Endothelial cell (in vitro differentiated cells): ENCODE results near the gene TSPAN31. TPM values are rescaled to one million over a fixed set of nuclear protein-coding genes. Genes with fewer than 3 reads are reported as not detected.

Experiments used
- DNase-seq: peaks from one replicate; pipeline ENCODE4 v3.0.0; 2021; ENCODE audit warnings: low spot score
- H3K27ac Mint-ChIP-seq: one replicate; pipeline ENCODE4 v1.8.0; 2021; ENCODE audit warnings: mixed read lengths, inconsistent platforms; ENCODE audit not compliant: unreplicated experiment
- H3K27me3 Mint-ChIP-seq: one replicate; pipeline ENCODE4 v1.8.0; 2021; ENCODE audit warnings: mild to moderate bottlenecking, moderate library complexity, mixed read lengths, inconsistent platforms; ENCODE audit not compliant: unreplicated experiment
- H3K36me3 Mint-ChIP-seq: one replicate; pipeline ENCODE4 v1.8.0; 2021; ENCODE audit warnings: mild to moderate bottlenecking, low read depth, mixed read lengths, inconsistent platforms; ENCODE audit not compliant: unreplicated experiment
- H3K4me1 Mint-ChIP-seq: one replicate; pipeline ENCODE4 v1.8.0; 2021; ENCODE audit warnings: mild to moderate bottlenecking, mixed read lengths, inconsistent platforms; ENCODE audit not compliant: unreplicated experiment
- H3K4me3 Mint-ChIP-seq: one replicate; pipeline ENCODE4 v1.8.0; 2021; ENCODE audit warnings: mild to moderate bottlenecking, mixed read lengths, inconsistent platforms; ENCODE audit not compliant: unreplicated experiment
- H3K9me3 Mint-ChIP-seq: one replicate; pipeline ENCODE4 v1.8.0; 2021; ENCODE audit warnings: mixed read lengths, inconsistent platforms; ENCODE audit not compliant: unreplicated experiment
- CTCF ChIP-seq: fragments of 200-600 bp; sonication (generic); IDR thresholded peaks from one replicate; pipeline ENCODE4 v1.5.0; 2021; ENCODE audit warnings: antibody characterized with exemption; ENCODE audit not compliant: unreplicated experiment
- total RNA-seq: library from RNA; stranded (reverse); fragmentation: NEBNext Ultra II Directional; extraction: Animal tissue kit (Norgen Biotek cat#: 25700); gene quantifications from one replicate; pipeline ENCODE4 v1.2.1, GENCODE V29; 2021; ENCODE audit not compliant: unreplicated experiment

The TSPAN31 gene
- total RNA-seq, 1 donor from 2014 or later = 21.8 TPM

- H3K27me3 Mint-ChIP-seq = peaks cover 3% of the 10 kb centered on the region
- peaks cover 6% of the 10 kb centered on the region for H3K4me1 Mint-ChIP-seq
- DNase-seq = no peak
- TF ChIP-seq CTCF = no peak
- H3K9me3 Mint-ChIP-seq = no peaks in the 10 kb centered on the region
- H3K4me3 Mint-ChIP-seq = no peak overlapping the region
- H3K27ac Mint-ChIP-seq = no peak overlapping the region
- peaks cover 34% of the 10 kb centered on the region for H3K36me3 Mint-ChIP-seq
Observed at GRCh38 chr12:57715786-57716185, 29.1 kb upstream of the TSPAN31 start.

- Mint-ChIP-seq H3K36me3 (peaks cover 39% of the 10 kb centered on the region), H3K4me3 (no peak overlapping the region), H3K9me3 (no peaks in the 10 kb centered on the region), H3K27me3 (peaks cover 3% of the 10 kb centered on the region), H3K4me1 (peaks cover 9% of the 10 kb centered on the region), H3K27ac (no peak overlapping the region)
- DNase-seq = no peak
- TF ChIP-seq CTCF = no peak
Observed at GRCh38 chr12:57716305-57716704, 28.5 kb upstream of the TSPAN31 start.

GRCh38 chr12:57717131-57717530, 27.7 kb upstream of the TSPAN31 start:
- TF ChIP-seq CTCF = no peak
- Mint-ChIP-seq H3K9me3 (no peaks in the 10 kb centered on the region), H3K4me1 (peaks cover 15% of the 10 kb centered on the region), H3K4me3 (no peak overlapping the region), H3K27me3 (peaks cover 8% of the 10 kb centered on the region), H3K36me3 (peaks cover 43% of the 10 kb centered on the region), H3K27ac (no peak overlapping the region)
- no peak for DNase-seq

GRCh38 chr12:57717846-57718640, 26.8 kb upstream of the TSPAN31 start:
- Mint-ChIP-seq H3K27ac (no peak overlapping the region), H3K36me3 (peaks cover 42% of the 10 kb centered on the region)

More at GRCh38 chr12:57717846-57718640, 26.8 kb upstream of the TSPAN31 start:
- peak overlapping the region; percentile 85 for H3K4me3 Mint-ChIP-seq
- no peaks in the 10 kb centered on the region for H3K9me3 Mint-ChIP-seq
- H3K27me3 Mint-ChIP-seq = peaks cover 9% of the 10 kb centered on the region
- peaks cover 15% of the 10 kb centered on the region for H3K4me1 Mint-ChIP-seq
- DNase-seq = no peak
- TF ChIP-seq CTCF = no peak
